ENCODE results near the gene POLR3B.
"Not testable (repeated sequence)": the region's sequence is repeated elsewhere in the genome, so short reads cannot be mapped to it uniquely, and the experiment has no call there.

POLR3B gene

DNA sequence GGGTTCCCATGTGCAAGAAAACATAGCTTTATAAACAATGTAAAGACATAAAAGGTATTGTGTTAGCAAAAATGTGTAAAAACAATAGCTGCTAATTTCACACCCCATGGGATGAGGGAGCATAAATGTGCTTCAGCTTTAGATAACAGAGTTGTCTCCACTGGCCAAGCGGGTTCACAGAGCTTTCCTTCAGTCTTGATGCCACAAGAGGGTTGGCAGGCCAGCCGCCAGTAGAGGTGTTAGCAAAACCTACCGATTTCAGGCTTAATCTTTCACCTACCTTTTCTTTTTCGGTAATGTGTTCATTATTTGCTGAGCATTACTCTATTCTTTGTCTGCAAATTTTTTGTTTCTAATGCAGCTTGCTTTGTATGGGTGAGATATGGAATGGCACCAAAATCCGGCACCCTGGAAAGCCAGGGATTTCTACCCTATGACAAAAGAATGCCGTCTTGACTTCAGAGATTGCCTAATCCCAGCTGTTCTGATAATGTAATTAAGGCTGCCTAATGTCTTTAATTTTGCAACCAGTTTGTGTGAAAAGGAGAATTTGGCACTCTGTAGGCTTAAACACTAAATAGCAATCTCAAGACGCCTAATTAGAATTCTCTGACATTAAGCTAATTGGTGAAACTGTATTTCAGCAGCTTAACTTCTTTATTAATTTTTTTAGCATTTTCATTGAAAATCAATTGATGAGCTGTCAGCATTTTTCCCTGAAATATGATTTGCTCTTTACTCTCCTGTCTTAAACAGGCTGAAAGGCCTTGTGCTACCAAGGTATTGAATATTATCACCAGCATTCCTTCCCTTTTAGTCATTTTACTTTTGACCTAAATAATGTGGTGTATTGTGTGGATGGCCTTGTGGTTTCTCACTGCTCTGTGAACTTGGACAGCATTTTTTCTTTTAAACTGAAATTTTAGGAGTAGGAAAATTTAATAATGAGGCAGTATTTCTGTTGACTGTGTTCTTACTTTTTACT lies 60.7 kb downstream of the POLR3B start:
- no peak for DNase-seq

DNA sequence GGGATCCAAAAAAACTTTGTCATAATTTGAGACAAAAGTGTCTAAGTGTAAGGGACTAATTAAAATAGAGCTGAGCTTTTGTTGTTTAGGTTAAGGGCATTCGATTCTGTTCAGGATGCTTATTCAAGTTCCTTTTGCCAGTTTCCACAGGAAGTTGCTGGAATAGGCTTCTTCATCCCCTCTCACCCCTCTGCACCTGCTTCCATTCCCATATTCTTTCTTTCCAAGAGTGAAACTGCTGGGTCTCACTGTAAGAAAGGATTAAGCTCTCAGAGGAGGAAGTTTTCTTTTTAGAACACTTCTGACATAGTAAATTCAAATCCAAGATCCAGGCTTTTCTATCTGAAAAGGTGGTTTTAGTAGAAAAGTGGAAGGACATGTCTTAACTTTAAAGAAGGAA lies 61.4 kb downstream of the POLR3B start:
- DNase-seq = no peak

DNA sequence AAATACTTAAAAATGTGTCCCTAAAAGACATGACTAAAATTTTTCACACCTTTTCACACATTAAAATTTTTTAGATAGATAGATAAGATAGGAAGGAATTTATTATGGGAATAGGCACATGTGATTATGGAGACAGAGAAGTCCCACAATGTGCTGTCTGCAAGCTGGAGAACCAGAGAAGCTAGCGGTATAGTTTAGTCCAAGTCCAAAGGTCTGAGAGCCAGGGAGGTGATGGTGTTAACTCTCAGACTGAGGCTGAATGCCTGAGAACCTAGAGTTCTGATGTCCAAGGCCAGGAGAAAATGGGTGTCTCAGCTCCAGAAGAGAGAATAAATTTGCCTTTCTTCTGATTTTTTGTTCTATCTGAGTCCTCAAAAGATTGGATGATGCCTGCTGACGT lies 65.7 kb downstream of the POLR3B start:
- DNase-seq = no peak

DNA sequence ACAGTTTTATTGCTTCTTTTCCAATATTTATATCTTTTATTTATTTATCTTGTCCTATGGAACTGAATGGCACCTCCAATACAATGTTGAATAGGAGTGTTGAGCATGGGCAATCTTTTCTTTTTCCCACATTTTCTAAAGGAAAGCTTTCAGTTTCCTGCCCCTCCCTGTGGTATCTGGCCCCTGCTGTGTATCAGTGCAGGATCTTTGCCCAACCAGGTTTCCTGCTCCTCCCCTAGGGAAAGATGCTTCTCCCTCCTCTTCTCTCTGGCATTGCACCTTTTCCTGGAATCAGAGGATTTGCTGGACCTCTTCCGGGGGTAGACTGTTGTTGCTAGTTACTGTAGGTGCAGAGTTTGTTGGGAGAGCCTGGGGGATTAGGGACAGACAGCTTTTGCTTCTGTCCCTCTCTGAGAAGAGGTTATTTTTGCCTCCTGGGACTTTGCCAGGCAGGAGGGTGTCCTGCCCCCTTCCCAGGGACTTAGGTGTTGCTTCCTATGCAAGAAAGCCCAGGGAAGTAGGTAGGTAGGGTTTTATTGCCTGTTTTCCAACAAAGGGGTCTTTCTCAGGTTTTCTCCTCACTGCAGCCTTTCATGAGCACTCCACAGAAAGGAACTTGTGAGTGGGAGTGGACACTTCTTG lies 67.6 kb downstream of the POLR3B start:
- DNase-seq = no peak

DNA sequence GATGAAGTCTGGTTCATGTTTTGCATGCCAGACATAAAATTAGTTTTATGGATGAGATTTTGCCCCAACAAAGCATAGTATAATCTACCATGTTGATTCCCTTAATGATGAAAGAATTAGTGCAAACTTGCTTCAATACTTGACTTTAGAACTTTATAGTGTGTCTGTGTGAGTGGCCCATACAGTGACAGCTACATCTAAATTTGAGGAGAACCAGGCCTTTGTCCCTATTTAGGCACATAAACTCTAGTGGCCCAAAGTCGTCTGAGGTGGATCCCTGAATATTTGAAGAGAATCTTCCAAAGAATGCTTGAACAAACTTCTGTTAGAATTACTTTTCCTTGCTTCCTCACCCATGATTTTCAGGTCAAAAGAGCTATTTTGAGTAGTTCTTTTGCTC lies 70.4 kb downstream of the POLR3B start:
- DNase-seq = no peak

DNA sequence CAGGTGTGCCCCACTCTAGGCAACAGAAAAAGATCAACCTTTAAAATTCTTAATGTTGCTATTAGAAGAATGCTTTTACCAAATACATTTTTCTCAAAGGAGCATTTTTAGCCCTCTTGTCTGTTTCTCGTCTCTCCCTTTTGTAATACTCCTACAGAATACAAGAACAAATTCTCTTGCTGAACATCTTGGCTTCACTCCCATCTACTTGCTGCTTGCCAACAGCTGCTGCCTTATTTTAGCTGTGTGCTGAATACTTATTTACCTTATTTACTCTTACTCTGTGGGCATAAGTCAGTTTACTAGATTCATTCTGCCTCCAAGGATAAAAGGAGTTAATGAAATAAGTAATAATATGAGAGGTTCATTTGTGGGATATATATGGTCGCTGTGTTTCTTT lies 70.8 kb downstream of the POLR3B start:
- DNase-seq = no peak

DNA sequence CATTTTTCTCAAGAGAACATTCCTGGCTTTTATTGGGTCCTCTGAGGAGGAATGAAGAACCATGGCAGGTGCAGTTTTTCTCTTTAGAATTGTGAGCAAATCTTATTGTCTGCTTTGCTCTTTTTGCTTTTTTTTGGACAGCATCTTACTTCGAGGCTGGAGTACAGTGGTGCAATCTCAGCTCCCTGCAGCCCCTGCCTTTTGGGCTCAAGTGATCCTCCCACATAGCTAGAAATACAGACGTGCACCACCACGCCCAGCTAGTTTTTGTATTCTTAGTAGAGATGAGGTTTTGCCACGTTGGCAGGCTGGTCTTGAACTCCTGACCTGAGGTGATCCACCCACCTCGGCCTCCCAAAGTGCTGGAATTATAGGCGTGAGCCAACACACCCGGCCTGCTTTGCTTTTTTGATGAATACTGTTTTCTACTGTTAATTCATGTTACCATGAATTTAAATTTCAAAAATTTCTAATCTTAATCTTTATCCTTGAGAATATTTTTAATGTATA lies 71.5 kb downstream of the POLR3B start:
- DNase-seq = no peak

DNA sequence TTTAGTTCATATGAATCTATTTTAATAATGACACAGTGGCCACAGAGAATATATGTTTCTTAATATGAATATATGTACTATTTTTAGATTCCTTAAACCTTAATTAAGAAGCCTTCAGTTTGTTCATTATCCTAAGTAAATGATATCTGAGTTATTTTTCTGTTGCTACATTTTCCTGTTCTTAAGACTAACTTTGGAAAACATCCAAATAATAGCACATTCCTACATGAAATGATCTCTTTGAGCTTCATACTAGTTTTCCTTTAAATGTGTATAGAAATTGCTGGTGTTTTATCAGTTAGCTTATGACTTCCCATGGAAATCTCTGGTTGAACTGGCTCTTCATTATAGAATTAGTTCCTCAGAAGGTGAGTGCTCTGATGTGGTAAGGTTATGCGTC lies 72.1 kb downstream of the POLR3B start:
- DNase-seq = no peak

DNA sequence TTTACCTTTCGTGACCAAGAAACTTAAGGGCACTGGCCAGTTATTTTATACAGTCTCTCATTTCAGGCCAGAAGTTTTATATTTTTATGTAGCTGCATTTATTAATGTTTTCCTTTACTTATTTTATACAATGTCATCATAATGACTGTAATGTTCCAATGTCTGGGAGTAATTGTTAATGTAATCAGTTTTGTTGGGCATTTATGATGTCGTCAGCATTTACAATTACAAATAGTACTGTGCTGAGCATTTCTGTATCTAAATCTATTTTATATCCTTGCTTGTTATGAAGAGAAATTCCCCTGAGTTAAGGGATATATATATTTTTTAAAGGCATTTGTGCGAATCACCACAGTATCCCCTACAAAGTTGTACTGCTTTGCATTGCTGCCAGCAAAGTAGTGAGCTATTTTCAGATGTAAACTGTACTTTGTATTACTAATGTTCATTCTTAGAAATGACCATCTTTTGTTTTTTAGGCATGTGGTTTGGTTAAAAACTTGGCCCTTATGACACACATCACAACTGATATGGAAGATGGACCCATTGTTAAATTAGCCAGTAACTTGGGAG lies 74.4 kb downstream of the POLR3B start:
- DNase-seq = no peak

DNA sequence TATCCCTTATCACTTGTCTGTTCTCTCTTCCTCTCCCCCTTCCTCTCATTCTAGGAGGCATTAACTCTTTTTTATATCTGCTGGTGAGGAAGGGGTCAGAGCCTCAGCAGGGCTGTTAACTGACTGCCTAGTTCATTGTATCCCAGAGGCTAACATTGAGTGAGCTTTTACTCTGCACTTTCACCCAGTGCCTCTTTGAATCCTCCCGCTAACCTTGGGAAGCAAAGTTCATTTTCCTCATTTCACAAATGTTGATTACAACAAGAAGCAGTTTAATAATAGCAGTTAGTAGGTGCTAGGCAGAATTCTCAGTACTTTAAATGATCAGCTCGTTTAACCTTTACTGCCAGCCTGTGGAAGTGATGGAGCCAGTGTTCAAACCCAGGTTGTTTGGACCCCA lies 75.5 kb downstream of the POLR3B start:
- no peak for DNase-seq

DNA sequence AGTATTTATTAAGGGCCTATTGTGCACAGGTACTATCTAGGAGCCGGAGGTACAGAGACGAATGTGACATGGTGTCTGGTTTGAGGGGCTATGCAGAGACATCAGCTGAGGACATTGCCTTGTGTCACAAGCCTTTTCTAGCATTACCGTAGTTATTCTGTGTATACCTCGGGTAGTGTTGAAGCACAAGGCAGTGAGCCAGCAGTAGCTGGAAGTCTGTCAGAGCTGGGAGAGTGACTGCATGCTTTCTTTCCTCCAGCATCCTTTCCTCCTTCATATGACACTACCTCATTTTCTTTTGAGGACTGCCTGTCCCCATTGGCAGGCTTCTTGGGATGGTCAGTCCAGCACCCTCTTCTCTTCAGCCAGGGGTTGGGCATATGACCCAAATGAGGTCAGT lies 77.0 kb downstream of the POLR3B start:
- no peak for DNase-seq

DNA sequence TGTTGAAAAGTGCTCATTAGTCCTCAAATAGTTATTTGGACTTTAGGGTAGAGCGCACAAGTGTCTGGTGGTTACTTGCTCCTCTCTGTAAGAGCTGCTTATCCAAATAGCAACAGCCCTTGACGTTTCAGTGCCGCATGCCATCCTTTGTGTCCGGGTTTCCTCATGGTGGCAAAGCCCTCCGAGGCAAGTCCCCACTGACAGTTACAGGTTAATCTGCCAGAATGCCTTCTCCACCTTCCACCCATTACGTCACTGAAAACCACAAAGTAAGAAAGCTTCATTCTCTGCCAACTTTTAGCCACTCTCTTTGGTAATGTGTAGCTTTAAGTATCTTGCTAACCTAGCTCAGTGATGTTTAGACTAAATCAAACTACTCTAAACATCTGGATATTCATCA lies 78.6 kb downstream of the POLR3B start:
- no peak for DNase-seq

DNA sequence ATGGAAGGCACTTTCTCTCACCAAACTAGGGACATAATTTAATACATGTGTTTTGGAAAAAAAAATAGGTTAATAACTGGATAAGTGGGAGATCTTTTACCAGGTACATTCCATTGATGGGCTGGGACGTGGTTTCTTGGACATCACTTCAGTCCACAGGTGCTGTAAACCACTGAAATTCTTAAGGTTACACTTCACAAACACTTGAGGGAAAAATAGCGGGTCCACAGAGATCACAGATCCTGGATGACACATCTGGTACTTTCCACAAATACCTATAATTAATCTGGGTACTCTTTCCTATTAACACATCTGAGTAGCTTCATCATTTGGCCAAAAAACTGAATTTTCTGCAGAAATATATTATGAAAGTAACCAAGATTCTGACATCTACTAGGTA lies 85.0 kb downstream of the POLR3B start:
- DNase-seq = no peak

DNA sequence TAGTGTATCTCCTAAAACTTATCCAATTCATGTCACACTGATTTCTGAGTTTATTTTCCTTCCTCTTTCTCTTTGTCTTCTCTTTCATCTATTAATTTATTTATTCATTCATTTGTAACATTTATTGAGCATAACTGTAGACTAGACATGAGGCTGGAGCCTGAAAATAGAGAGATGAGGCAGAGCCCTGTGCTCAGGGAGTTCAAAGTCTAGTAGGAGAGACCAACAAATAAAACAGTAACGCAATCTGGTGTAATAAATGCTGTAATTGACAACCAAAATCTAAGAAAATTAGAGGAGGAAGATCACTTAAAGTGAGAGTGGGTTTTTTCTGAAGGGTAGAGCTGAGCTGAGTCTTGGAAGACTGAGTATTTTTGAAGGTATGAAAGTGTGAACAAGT lies 87.5 kb downstream of the POLR3B start:
- DNase-seq = no peak

DNA sequence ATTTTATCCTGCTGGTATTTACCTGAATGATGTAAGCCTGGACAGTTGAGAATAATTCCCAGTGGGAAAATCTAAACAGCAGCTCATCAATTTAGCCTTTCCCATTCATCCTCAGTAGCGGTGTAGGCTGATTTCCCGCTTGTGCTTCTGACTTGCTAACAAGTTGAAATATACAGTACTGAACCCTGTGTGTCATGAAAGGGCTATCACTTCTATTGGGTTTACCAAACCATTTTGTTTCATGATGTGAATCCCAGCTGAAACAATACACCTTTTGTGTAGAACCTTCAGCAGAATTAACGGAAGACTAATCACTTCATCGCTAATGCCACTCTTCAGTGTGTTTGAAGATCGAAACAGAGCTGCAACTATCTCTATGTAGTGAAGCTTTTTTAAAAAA lies 88.4 kb downstream of the POLR3B start:
- no peak for DNase-seq

DNA sequence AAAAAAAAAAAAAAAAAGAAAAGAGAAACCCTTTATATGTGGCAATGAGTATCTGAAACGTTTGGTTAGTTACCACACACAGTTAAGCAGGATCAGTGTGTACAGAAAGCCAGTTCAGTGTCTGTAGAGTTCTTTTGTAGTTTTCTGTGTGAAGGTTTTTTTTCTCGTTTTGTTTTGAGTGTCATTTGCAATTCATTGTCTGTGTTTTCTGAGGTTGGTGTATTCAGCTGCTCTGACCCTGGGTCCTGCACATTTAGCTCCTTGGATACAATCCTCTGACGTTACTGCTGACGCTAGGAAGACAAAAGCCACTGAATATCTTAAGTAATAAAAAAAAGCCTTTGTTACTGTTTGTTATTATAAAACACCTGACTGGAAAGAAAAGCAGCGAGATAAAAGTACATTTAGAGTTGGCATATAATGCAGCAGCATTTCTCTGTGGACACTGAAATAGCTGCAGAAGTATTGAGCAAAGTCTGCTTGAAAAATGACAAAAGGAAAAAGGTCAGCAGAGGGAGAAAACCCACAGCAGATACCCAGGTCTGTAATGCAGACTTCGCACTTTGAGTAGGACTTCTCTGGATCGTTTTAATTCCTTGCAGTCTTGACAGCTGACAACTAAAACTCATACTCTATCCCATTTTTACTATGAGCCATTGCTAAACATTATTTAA lies 89.0 kb downstream of the POLR3B start:
- no peak for DNase-seq

DNA sequence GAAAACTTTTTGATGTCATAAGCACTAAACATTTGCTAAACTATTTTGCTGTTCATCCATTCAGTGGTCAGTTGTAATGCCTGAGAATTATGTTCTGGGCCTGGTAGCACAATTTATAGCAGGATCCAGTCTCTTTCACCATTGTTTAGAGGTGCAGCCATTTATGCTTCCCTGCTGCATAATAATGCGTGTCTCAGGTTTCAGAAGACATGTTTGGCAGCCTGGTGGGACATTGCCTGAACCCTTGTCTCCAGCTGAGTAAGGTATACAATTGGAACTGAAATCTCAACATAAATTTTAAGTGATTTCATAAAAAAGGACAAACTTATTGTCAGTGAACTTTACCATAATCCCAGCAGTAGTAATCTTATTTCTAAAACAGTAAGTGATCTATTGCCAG lies 94.8 kb downstream of the POLR3B start:
- no peak for DNase-seq

DNA sequence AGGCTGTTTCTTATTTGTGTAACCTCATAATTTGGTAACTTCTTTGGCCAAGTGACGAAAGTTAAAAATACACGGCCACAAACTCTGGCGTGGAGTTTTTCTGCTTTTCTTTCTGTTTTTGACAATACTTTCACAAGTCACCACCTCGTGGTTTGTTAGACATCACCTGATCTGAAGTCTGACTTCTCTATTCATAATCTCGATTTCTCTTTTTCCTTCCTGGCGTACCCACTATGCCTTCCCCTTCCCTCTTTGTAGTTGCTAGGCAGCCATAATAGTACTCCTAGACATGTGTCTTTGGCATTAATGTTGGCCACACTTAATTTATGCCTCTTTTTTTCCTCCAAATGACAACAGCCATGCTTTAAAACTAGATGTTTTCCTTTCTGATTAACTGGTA lies 97.6 kb downstream of the POLR3B start:
- DNase-seq = no peak

DNA sequence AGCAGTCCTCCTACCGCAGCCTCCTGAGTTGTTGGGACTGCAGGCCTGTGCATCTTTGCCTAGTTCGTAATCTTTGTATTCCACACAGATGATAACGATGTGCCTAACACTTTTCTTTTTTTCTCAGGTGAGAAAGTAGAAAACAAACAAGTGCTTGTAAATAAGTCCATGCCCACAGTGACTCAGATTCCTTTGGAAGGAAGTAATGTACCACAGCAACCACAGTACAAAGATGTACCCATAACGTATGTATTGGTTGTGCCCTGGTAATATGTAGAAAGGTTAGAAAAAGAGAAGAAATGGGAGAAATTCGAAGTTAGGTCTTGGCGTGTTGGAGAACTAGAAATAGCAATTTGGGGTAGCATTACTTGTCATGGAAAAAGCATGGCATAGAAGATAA lies 101.6 kb downstream of the POLR3B start:
- no peak for DNase-seq

DNA sequence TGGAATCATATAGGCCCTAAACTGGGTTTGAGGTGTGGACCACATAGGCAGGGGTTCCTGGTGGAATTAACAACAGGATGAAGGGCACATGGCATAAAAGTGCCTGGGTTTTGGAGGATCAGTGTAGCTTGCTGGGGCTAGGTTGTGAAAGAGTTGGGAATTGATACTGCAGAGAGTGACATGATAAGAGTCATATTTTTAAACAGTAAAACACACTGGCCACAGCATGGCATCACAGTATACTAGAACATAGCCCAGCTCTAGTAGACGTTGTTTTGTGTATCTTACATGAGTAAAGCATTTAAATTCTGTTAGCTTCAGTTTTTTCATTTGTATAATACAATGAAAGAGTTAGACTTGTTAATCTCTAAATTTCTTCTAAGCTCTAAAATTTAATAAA lies 102.0 kb downstream of the POLR3B start:
- no peak for DNase-seq

DNA sequence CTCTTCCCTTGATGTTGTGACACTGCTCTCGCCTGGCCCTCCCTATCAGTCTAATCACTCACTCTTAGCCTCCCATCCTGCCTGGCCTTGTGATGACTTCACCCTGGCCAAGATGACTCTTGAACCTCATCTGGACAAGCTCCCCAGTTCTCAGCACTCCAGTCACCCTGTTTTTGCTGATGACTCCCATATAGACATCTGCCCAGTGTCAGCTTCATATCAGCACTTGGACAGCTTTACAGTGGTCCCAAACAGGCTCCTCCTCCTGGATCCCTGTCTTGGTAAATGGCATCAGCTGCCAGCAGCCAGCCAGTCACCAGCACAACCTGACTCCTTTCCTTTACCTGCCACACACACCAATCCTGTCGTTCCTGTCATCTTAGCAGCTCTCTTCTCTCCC lies 104.2 kb downstream of the POLR3B start:
- DNase-seq = no peak

DNA sequence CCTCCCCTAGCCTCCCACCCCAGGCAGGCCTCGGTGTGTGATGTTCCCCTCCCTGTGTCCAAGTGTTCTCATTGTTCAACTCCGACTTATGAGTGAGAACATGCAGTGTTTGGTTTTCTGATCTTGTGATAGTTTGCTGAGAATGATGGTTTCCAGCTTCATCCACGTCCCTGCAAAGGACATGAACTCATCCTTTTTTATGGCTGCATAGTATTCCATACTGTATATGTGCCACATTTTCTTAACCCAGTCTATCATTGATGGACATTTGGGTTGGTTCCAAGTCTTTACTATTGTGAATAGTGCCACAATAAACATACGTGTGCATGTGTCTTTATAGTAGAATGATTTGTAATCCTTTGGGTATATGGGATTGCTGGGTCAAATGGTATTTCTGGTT lies 108.1 kb downstream of the POLR3B start:
- DNase-seq = not testable (repeated sequence)

DNA sequence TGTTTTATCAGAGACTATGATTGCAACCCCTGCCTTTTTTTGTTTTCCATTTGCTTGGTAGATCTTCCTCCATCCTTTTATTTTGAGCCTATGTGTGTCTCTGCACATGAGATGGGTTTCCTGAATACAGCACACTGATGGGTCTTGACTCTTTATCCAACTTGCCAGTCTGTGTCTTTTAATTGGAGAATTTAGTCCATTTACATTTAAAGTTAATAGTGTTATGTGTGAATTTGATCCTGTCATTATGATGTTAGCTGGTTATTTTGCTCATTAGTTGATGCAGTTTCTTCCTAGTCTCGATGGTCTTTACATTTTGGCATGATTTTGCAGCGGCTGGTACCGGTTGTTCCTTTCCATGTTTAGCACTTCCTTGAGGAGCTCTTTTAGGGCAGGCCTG lies 118.1 kb downstream of the POLR3B start:
- DNase-seq = not testable (repeated sequence)

Measured in activated CD8-positive, alpha-beta memory T cell treated with anti-CD3 and anti-CD28 coated beads, Interleukin-2, amount 50 U/mL, for 4 hours (primary cell).